IPS-15b (cell line): ENCODE measurements around the gene JMJD1C.

ENCODE experiments used
- H3K27me3 ChIP-seq: one replicate; pipeline ENCODE4 v1.6.1; 2013; ENCODE audit warnings: low read length; ENCODE audit not compliant: control insufficient read depth, insufficient read depth
- H3K36me3 ChIP-seq: one replicate; pipeline ENCODE4 v1.6.1; 2013; ENCODE audit warnings: low read length; ENCODE audit not compliant: control insufficient read depth, insufficient read depth
- H3K4me1 ChIP-seq: one replicate; pipeline ENCODE4 v1.6.1; 2013; ENCODE audit warnings: mild to moderate bottlenecking, low read length; ENCODE audit not compliant: control insufficient read depth, insufficient read depth
- H3K4me3 ChIP-seq: one replicate; pipeline ENCODE4 v1.5.1; 2013; ENCODE audit warnings: low read depth, low read length
- H3K9ac ChIP-seq: one replicate; pipeline ENCODE4 v1.6.1; 2013; ENCODE audit warnings: low read depth, mild to moderate bottlenecking, low read length
- H3K9me3 ChIP-seq: one replicate; pipeline ENCODE4 v1.6.1; 2013; ENCODE audit warnings: mild to moderate bottlenecking, low read length; ENCODE audit not compliant: control insufficient read depth, insufficient read depth

JMJD1C gene

DNA sequence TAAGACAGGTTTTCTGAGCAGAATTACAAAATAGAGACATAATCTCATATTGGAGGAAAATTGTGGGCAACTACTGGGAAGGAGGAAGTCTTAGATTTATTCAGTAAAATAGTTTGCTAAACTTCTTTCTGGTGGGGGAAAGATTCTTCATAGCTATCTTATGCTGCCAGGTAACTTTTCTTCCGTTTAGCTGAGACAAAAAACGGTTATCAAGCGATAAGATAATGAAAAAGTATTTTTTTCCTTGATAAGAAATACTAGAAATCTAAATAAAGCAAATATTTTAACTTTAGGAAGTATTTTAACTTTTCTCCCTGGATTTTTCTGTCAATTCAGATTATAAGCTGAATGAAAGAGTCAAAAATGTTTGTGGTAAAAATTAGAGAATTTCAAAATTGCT, 52.3 kb downstream of the JMJD1C start:
- H3K36me3 ChIP-seq, result no peaks in the 10 kb centered on the region

GRCh38 chr10:63412304-63412703, 53.5 kb downstream of the JMJD1C start:
- Histone ChIP-seq H3K9ac (no peak overlapping the region), H3K4me3 (no peak overlapping the region), H3K4me1 (peaks cover 9% of the 10 kb centered on the region), H3K27me3 (no peaks in the 10 kb centered on the region), H3K9me3 (no peaks in the 10 kb centered on the region), H3K36me3 (no peaks in the 10 kb centered on the region)

More for the DNA sequence above, 52.3 kb downstream of the JMJD1C start:
- Histone ChIP-seq H3K27me3 (no peaks in the 10 kb centered on the region), H3K4me3 (no peak overlapping the region), H3K9me3 (no peaks in the 10 kb centered on the region), H3K9ac (no peak overlapping the region), H3K4me1 (peaks cover 13% of the 10 kb centered on the region)

DNA sequence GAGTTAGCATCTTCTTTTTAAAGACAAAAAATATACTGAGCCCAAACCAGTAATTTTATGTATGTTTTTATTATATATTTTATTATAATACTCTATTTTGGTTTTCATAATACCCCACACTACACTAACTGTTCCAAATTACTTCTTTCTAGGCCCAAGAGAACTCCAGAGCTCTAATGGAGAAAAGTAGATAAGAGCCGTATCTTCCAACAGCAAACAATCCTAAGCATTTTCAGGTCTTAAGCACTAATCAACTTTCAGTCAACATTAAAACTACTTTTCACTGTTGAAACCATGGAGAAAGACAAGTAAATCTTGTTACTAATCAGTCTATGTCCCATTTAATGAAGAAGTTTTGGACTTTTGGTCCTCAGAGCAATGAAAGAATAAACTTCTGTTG, 55.1 kb downstream of the JMJD1C start:
- Histone ChIP-seq H3K9ac (no peak overlapping the region), H3K4me1 (peaks cover 3% of the 10 kb centered on the region), H3K4me3 (no peak overlapping the region), H3K36me3 (no peaks in the 10 kb centered on the region), H3K9me3 (no peaks in the 10 kb centered on the region), H3K27me3 (no peaks in the 10 kb centered on the region)

- Histone ChIP-seq H3K4me1 (peaks cover 3% of the 10 kb centered on the region), H3K9me3 (no peaks in the 10 kb centered on the region), H3K27me3 (no peaks in the 10 kb centered on the region), H3K36me3 (no peaks in the 10 kb centered on the region), H3K4me3 (no peak overlapping the region), H3K9ac (no peak overlapping the region)
Measured at GRCh38 chr10:63409465-63410027, 56.2 kb downstream of the JMJD1C start.

DNA sequence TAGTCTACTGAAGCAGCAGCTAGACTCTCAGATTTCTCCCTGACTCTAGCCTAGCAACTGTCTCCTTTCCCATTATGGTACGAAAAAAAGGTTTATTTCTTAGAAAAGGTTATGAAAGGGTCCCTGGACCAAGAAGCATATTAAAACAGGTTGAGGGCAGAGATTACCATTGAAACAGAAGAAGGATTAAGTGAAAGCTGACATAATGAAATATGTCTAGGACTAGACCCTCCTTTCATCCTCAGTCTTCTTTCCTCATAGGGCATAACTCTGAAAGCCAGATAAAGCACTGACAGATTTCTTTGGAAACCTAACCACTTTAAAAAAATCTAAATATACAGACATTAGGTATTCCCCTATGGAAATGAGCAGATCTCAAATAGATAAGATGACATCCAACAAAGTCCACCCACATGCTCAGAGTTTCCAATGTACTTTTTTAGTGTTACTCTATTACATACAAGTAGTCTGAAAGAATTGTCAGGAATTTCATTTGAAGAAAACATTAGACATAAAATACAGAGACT, 58.6 kb downstream of the JMJD1C start:
- H3K9me3 ChIP-seq, result no peaks in the 10 kb centered on the region
- H3K4me3 ChIP-seq, result no peak overlapping the region
- peaks cover 3% of the 10 kb centered on the region for H3K4me1 ChIP-seq
- no peak overlapping the region for H3K9ac ChIP-seq
- no peaks in the 10 kb centered on the region for H3K27me3 ChIP-seq
- H3K36me3 ChIP-seq, result no peaks in the 10 kb centered on the region

GRCh38 chr10:63396133-63396761, 69.5 kb downstream of the JMJD1C start:
- no peak overlapping the region for H3K4me3 ChIP-seq
- no peaks in the 10 kb centered on the region for H3K36me3 ChIP-seq
- no peaks in the 10 kb centered on the region for H3K9me3 ChIP-seq
- no peaks in the 10 kb centered on the region for H3K27me3 ChIP-seq
- no peak overlapping the region for H3K9ac ChIP-seq
- H3K4me1 ChIP-seq, result no peaks in the 10 kb centered on the region

DNA sequence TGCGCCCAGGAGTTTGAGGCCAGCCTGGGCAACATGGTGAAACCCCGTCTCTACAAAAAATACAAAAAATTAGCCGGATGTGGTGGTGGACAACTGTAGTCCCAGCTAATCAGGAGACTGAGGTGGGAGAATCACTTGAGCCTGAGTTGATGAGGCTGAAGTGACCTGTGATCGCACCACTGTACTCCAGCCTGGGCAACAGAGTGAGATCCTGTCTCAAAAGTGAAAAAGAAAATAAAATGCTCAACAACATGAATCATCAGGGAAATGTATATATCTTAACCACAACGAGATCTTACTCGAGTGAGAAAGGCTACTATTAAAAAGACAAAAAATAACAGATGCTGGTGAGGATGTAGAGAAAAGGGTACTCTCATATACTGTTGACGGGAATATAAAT, 72.7 kb downstream of the JMJD1C start:
- H3K4me3 ChIP-seq, result no peak overlapping the region
- H3K9ac ChIP-seq, result no peak overlapping the region
- no peaks in the 10 kb centered on the region for H3K36me3 ChIP-seq
- H3K9me3 ChIP-seq, result no peaks in the 10 kb centered on the region
- H3K4me1 ChIP-seq, result no peaks in the 10 kb centered on the region
- H3K27me3 ChIP-seq, result no peaks in the 10 kb centered on the region

- no peaks in the 10 kb centered on the region for H3K27me3 ChIP-seq
- H3K4me1 ChIP-seq, result no peaks in the 10 kb centered on the region
- H3K9me3 ChIP-seq, result no peaks in the 10 kb centered on the region
- no peaks in the 10 kb centered on the region for H3K36me3 ChIP-seq
- H3K4me3 ChIP-seq, result no peak overlapping the region
- H3K9ac ChIP-seq, result no peak overlapping the region
Measured at GRCh38 chr10:63392224-63392623, 73.6 kb downstream of the JMJD1C start.

DNA sequence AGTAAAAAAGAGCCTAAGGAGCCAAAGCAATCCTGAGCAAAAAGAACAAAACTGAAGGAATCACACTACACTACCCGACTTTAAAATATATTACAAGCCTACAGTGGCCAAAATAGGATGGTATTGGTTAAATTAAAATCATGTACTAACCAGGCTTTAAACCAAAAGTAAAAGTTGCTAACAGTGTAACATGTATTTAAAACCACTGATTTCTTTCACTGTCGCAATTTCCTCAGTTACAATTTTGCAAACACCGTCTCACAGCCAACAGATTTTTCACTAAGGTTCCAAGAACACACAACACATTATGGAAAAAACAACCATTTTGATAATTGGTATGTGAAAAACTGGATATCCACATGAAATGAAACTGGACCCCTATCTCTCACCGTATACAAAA, 74.0 kb downstream of the JMJD1C start:
- Histone ChIP-seq H3K9me3 (no peaks in the 10 kb centered on the region), H3K9ac (no peak overlapping the region), H3K4me3 (no peak overlapping the region)

DNA sequence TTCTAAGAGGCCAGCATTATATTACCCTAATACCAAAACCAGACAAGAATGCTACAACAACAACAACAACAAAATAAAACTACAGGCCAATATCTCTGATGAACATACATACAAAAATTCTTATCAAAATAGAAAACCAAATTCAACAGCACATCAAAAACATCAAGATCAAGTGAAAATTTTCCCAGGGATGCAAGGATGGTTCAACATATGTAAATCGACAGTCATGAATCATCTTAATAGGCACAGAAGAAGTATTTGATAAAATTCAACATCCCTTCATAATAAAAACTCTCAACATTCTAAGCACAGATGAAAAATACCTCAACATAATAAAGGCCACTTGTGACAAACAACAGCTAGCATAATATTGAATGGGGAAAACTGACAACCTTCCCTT, 75.3 kb downstream of the JMJD1C start:
- Histone ChIP-seq H3K27me3 (no peaks in the 10 kb centered on the region), H3K9ac (no peak overlapping the region), H3K9me3 (no peaks in the 10 kb centered on the region), H3K36me3 (no peaks in the 10 kb centered on the region), H3K4me3 (no peak overlapping the region), H3K4me1 (no peaks in the 10 kb centered on the region)

More for the DNA sequence above, 74.0 kb downstream of the JMJD1C start:
- H3K4me1 ChIP-seq, result no peaks in the 10 kb centered on the region
- H3K27me3 ChIP-seq, result no peaks in the 10 kb centered on the region
- H3K36me3 ChIP-seq, result no peaks in the 10 kb centered on the region

GRCh38 chr10:63388421-63389031, 77.3 kb downstream of the JMJD1C start:
- Histone ChIP-seq H3K9ac (no peak overlapping the region), H3K4me3 (no peak overlapping the region), H3K4me1 (no peaks in the 10 kb centered on the region), H3K27me3 (no peaks in the 10 kb centered on the region), H3K36me3 (no peaks in the 10 kb centered on the region), H3K9me3 (no peaks in the 10 kb centered on the region)

- Histone ChIP-seq H3K36me3 (no peaks in the 10 kb centered on the region), H3K9me3 (no peaks in the 10 kb centered on the region), H3K9ac (no peak overlapping the region), H3K4me3 (no peak overlapping the region), H3K27me3 (no peaks in the 10 kb centered on the region), H3K4me1 (no peaks in the 10 kb centered on the region)
Measured at GRCh38 chr10:63385254-63385653, 80.5 kb downstream of the JMJD1C start.
